Body of pancreas (tissue), 4 donors: ENCODE measurements around the gene MORN1. TPM values are rescaled to one million over a fixed set of nuclear protein-coding genes. Genes with fewer than 3 reads are reported as not detected.

Experiments used
- ATAC-seq: fragments of 150-250 bp; one replicate; pipeline ENCODE4 v1.9.1; 2016
- DNase-seq, 4 donors: peaks; one replicate each; pipeline ENCODE4 v3.0.0-alpha.2; 2019
- H3K27ac ChIP-seq, 4 donors: fragments of 200-600 bp; sonication (generic); 1 replicate in 3 of 4; 2 replicates in 1 of 4; pipeline versions ENCODE4 v1.5.1 to v1.6.1; 2016 to 2019; ENCODE audit warnings: mild to moderate bottlenecking in 1 of 4, mixed read lengths in 1 of 4, moderate library complexity in 1 of 4
- H3K27me3 ChIP-seq, 2 donors: fragments of 200-600 bp; sonication (generic); one replicate each; pipeline ENCODE4 v1.6.0; 2016; ENCODE audit warnings: mild to moderate bottlenecking in 1 of 2
- H3K36me3 ChIP-seq, 2 donors: fragments of 200-600 bp; sonication (generic); replicated peaks in 1 of 2; 2 replicates each; pipeline ENCODE4 v1.5.1; 2016; ENCODE audit warnings: low read depth in 2 of 2; ENCODE audit not compliant: insufficient read depth in 1 of 2
- H3K4me1 ChIP-seq: fragments of 200-600 bp; sonication (generic); one replicate; pipeline ENCODE4 v1.6.0; 2016
- H3K4me3 ChIP-seq, 2 donors: fragments of 200-600 bp; sonication (generic); 1 replicate in 1 of 2; 2 replicates in 1 of 2; pipeline ENCODE4 v1.5.1; 2016 to 2019
- H3K9me3 ChIP-seq, 3 donors: fragments of 200-600 bp; sonication (generic); 1 replicate in 2 of 3; 2 replicates in 1 of 3; pipeline ENCODE4 v1.5.1; 2016
- CTCF ChIP-seq, 7 experiments: fragments of 450-650 bp in 4 of 7; fragments of 200-600 bp in 3 of 7; sonication (generic) in 3 of 7; IDR thresholded peaks; one replicate each; pipeline ENCODE4 v1.5.1; 2016 to 2019; ENCODE audit warnings: antibody characterized with exemption in 7 of 7
- POLR2A ChIP-seq, 3 donors: fragments of 450-650 bp; IDR thresholded peaks; one replicate each; pipeline ENCODE4 v1.6.1; 2016; ENCODE audit warnings: antibody characterized with exemption in 3 of 3, mild to moderate bottlenecking in 2 of 3
- WGBS, 2 donors: methylation state at CpG; one replicate each; pipeline ENCODE4 v1.1.5; 2017; 5-methylcytosine and 5-hydroxymethylcytosine counted together
- intact Hi-C: fragments of 100-400 bp; cut with DNase I; formaldehyde crosslinking; loops from one replicate; pipeline ENCODE4 v1.15.1; 2023
- total RNA-seq, 2 donors: library from RNA; depleted of rRNA; stranded (reverse); fragments of >200 nt; gene quantifications; one replicate each; pipeline ENCODE4 v1.1.0, GENCODE V29; 2016

Gene MORN1
- total RNA-seq, 2 donors from 2014 or later, result 7.0 to 17.8 TPM

DNA sequence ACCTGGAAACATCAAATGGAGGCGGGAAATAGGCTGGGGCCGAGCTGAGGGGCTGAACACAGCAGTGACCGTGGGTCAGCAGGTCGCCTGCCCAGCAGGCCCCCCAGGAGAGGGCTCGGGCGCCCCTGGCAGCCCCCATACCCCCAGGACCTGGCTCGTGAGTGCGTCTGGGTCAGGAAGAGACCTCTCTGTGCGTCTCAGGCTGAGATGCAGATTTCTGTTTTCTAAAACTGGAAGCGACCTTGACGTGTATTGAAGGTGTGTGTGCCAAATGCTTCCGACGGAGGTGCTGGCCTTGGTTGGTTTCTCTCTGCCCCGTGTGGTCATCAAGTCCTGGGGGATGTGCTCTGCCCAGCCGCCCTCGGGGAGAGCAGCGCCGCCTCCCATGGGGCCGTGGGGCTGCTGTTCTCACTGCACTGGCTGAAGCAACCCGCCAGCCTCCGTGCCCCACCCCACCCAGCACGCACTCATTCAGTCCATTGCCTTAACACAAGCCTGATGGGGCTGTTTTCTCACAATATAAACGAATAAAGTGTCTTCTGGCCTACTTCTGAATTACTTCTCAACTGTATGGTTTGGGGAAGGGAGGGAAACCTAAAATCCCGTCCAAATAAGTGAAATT lies 13.6 kb upstream of the MORN1 start:
- TF ChIP-seq CTCF (IDR thresholded peaks at IDR 0.05), result no peak
- TF ChIP-seq POLR2A (IDR thresholded peaks at IDR 0.05), result no peak
- Histone ChIP-seq H3K4me1 (no peaks in the 10 kb centered on the region), H3K4me3 (no peak overlapping the region), H3K9me3 (no peaks in the 10 kb centered on the region), H3K27ac (no peak overlapping the region), H3K27me3 (no peaks in the 10 kb centered on the region), H3K36me3 (peaks cover 0 to 30% of the 10 kb centered on the region in 2 donors)
- ATAC-seq (no peak), DNase-seq (no peak)
- intact Hi-C loops, result loop anchor here (5.0 kb wide), 1 partner anchor 117 kb away; no protein-coding TSS in a partner anchor
- WGBS, 2 donors, result 70 to 83% methylated on average over 19 to 24 of the region's 24 CpGs

DNA sequence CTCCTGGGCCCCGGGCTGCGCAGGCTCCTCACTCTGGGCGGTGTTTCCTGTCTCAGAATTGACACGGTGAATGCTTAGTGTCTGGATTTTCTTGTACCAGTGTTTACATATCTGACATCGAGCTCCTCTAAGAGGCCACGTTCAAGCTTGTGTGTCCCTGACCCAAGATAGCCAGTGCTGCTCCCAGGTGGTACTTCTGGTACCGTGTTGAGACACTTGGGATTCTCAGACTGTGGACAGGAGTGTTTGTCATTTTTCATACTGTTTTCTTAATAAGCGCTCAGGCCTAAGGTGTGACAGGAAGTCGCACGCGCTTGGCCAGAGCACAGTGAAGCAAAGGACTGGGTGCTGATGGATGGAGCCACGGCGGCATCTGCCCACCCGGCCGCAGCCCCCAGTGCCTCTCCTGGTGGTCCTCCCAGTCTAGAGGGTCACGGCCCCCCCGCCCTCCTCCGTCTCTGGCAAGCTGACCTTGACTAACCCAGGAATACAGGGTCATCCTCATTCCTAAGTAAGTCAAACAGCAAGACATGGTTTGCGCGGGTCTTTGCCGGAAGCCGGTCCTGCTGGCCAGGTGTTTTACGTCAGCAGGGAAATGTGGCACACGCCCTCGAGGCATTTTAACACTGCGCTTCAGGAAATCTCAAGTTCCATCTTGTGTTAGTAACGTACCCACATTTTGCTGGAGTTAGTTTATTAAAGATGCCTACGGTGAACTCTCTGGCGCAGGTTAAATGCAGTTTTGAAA lies 13.0 kb upstream of the MORN1 start:
- intact Hi-C loops, result loop anchor here (5.0 kb wide), 1 partner anchor 118 kb away; no protein-coding TSS in a partner anchor
- H3K27ac ChIP-seq, result no peak overlapping the region
- WGBS, 2 donors, result 83 to 90% methylated on average over 26 to 29 of the region's 29 CpGs
- no peak for DNase-seq
- H3K27me3 ChIP-seq, result no peaks in the 10 kb centered on the region
- H3K36me3 ChIP-seq, result peaks cover 0 to 34% of the 10 kb centered on the region in 2 donors
- ATAC-seq, result no peak
- H3K4me3 ChIP-seq, result no peak overlapping the region
- TF ChIP-seq CTCF (IDR thresholded peaks at IDR 0.05), result no peak
- no peak for TF ChIP-seq POLR2A (IDR thresholded peaks at IDR 0.05)
- no peaks in the 10 kb centered on the region for H3K9me3 ChIP-seq
- H3K4me1 ChIP-seq, result no peaks in the 10 kb centered on the region

- TF ChIP-seq POLR2A (IDR thresholded peaks at IDR 0.05) (no peak), CTCF (IDR thresholded peaks at IDR 0.05) (no peak)
- no peaks in the 10 kb centered on the region for H3K4me1 ChIP-seq
- WGBS, 2 donors, result 86 to 87% methylated on average over 19 of the region's 19 CpGs
- H3K9me3 ChIP-seq, result no peaks in the 10 kb centered on the region
- H3K27ac ChIP-seq, result no peak overlapping the region
- H3K36me3 ChIP-seq, result peaks cover 0 to 38% of the 10 kb centered on the region in 2 donors
- no peak overlapping the region for H3K4me3 ChIP-seq
- ATAC-seq (no peak), DNase-seq (no peak)
- H3K27me3 ChIP-seq, result no peaks in the 10 kb centered on the region
- intact Hi-C loops, result loop anchor here (5.0 kb wide), 1 partner anchor 119 kb away; no protein-coding TSS in a partner anchor
Measured at GRCh38 chr1:2403273-2403672, 11.9 kb upstream of the MORN1 start.

- Histone ChIP-seq H3K27me3 (no peaks in the 10 kb centered on the region), H3K4me1 (no peaks in the 10 kb centered on the region), H3K9me3 (no peaks in the 10 kb centered on the region), H3K4me3 (no peak overlapping the region), H3K27ac (no peak overlapping the region), H3K36me3 (peaks cover 0 to 45% of the 10 kb centered on the region in 2 donors)
- intact Hi-C loops, result loop anchor here (5.0 kb wide), 1 partner anchor 120 kb away; no protein-coding TSS in a partner anchor
- ATAC-seq (no peak), DNase-seq (no peak)
- WGBS, 2 donors, result 87 to 91% methylated on average over 13 to 23 of the region's 23 CpGs
- TF ChIP-seq POLR2A (IDR thresholded peaks at IDR 0.05), result no peak
- TF ChIP-seq CTCF (IDR thresholded peaks at IDR 0.05), result no peak
Measured at GRCh38 chr1:2402420-2402819, 11.1 kb upstream of the MORN1 start.
